ENCODE measurements around the gene VAV3. TPM values are rescaled to one million over a fixed set of nuclear protein-coding genes. Genes with fewer than 3 reads are reported as not detected.

VAV3 gene
- total RNA-seq, 1 donor from 2014 or later, result 11.3 TPM

GRCh38 chr1:107838056-107838455, 126.9 kb downstream of the VAV3 start:
- ATAC-seq (no peak), DNase-seq (no peak)
- intact Hi-C loops (cut with DNase I), result no loop called here
- H3K27ac ChIP-seq, result no peak overlapping the region
- H3K9me3 ChIP-seq, result no peaks in the 10 kb centered on the region
- peaks cover 23% of the 10 kb centered on the region for H3K4me1 ChIP-seq
- TF ChIP-seq CTCF (IDR thresholded peaks at IDR 0.05), result no peak
- H3K36me3 ChIP-seq, result no peaks in the 10 kb centered on the region
- no peaks in the 10 kb centered on the region for H3K27me3 ChIP-seq (ENCODE audit: low read depth)
- no peak overlapping the region for H3K4me3 ChIP-seq

GRCh38 chr1:107835151-107835670, 129.8 kb downstream of the VAV3 start:
- ATAC-seq (peak in 1 of 2 donors; percentile 32), DNase-seq (no peak)
- intact Hi-C loops (cut with DNase I), result no loop called here
- no peak overlapping the region for H3K4me3 ChIP-seq
- peaks cover 5% of the 10 kb centered on the region for H3K4me1 ChIP-seq
- H3K27ac ChIP-seq, result no peak overlapping the region
- TF ChIP-seq CTCF (IDR thresholded peaks at IDR 0.05), result no peak
- no peaks in the 10 kb centered on the region for H3K36me3 ChIP-seq
- H3K9me3 ChIP-seq, result no peaks in the 10 kb centered on the region
- H3K27me3 ChIP-seq (ENCODE audit: low read depth), result no peaks in the 10 kb centered on the region

GRCh38 chr1:107833061-107833460, 131.9 kb downstream of the VAV3 start:
- no peak for ATAC-seq
- Histone ChIP-seq H3K9me3 (no peaks in the 10 kb centered on the region), H3K27ac (no peak overlapping the region), H3K36me3 (no peaks in the 10 kb centered on the region), H3K4me3 (no peak overlapping the region), H3K4me1 (peaks cover 13% of the 10 kb centered on the region), H3K27me3 (ENCODE audit: low read depth) (no peaks in the 10 kb centered on the region)
- no peak for TF ChIP-seq CTCF (IDR thresholded peaks at IDR 0.05)
- DNase-seq, result no peak
- intact Hi-C loops (cut with DNase I), result no loop called here

GRCh38 chr1:107831921-107832320, 133.1 kb downstream of the VAV3 start:
- no peak for TF ChIP-seq CTCF (IDR thresholded peaks at IDR 0.05)

GRCh38 chr1:107830526-107830925, 134.5 kb downstream of the VAV3 start:
- H3K4me3 ChIP-seq, result no peak overlapping the region
- no peak for ATAC-seq
- no peaks in the 10 kb centered on the region for H3K36me3 ChIP-seq
- no peak for DNase-seq
- no peak for TF ChIP-seq CTCF (IDR thresholded peaks at IDR 0.05)
- H3K27ac ChIP-seq, result no peak overlapping the region
- no peaks in the 10 kb centered on the region for H3K9me3 ChIP-seq
- peaks cover 13% of the 10 kb centered on the region for H3K4me1 ChIP-seq
- intact Hi-C loops (cut with DNase I), result no loop called here
- H3K27me3 ChIP-seq (ENCODE audit: low read depth), result no peaks in the 10 kb centered on the region

More at GRCh38 chr1:107831921-107832320, 133.1 kb downstream of the VAV3 start:
- Histone ChIP-seq H3K27ac (no peak overlapping the region), H3K4me1 (peaks cover 13% of the 10 kb centered on the region), H3K4me3 (no peak overlapping the region), H3K9me3 (no peaks in the 10 kb centered on the region), H3K36me3 (no peaks in the 10 kb centered on the region), H3K27me3 (ENCODE audit: low read depth) (no peaks in the 10 kb centered on the region)
- no peak for ATAC-seq
- intact Hi-C loops (cut with DNase I), result no loop called here
- DNase-seq, result no peak
